Gastroesophageal sphincter (tissue), 4 donors: Measurements from ENCODE around the gene ZFYVE1. TPM values are rescaled to one million over a fixed set of nuclear protein-coding genes. Genes with fewer than 3 reads are reported as not detected.
A peak's percentile ranks its signal among the peaks of the same experiment; 100 is the strongest.
"Not testable (repeated sequence)": the region's sequence is repeated elsewhere in the genome, so short reads cannot be mapped to it uniquely, and the experiment has no call there.

Experiments
- ATAC-seq: fragments of 150-250 bp; one replicate; pipeline ENCODE4 v1.9.1; 2016; ENCODE audit warnings: mild to moderate bottlenecking, moderate library complexity
- H3K27ac ChIP-seq, 4 donors: fragments of 200-600 bp; sonication (generic) in 3 of 4; 1 replicate in 3 of 4; 2 replicates in 1 of 4; pipeline ENCODE4 v1.5.1; 2016 to 2019
- H3K27me3 ChIP-seq: fragments of 200-600 bp; sonication (generic); one replicate; pipeline ENCODE4 v1.5.1; 2019
- H3K36me3 ChIP-seq, 2 donors: fragments of 200-600 bp; sonication (generic); one replicate each; pipeline ENCODE4 v1.5.1; 2019; ENCODE audit warnings: control low read depth in 1 of 2
- H3K4me1 ChIP-seq, 3 donors: fragments of 200-600 bp; sonication (generic); 1 replicate in 2 of 3; 2 replicates in 1 of 3; pipeline ENCODE4 v1.5.1; 2016 to 2019; ENCODE audit warnings: control low read depth in 2 of 3
- H3K4me3 ChIP-seq, 2 donors: fragments of 200-600 bp; sonication (generic); one replicate each; pipeline ENCODE4 v1.5.1; 2019; ENCODE audit warnings: mild to moderate bottlenecking in 1 of 2, moderate library complexity in 1 of 2
- H3K9me3 ChIP-seq, 3 donors: fragments of 200-600 bp; sonication (generic); one replicate each; pipeline ENCODE4 v1.5.1; 2017 to 2019; ENCODE audit warnings: control low read depth in 2 of 3
- EP300 ChIP-seq: sonication (generic); formaldehyde crosslinking; IDR thresholded peaks from one replicate; pipeline ENCODE4 v1.6.1; 2017; ENCODE audit warnings: antibody characterized with exemption, mild to moderate bottlenecking
- POLR2A ChIP-seq, 2 donors: fragments of 450-650 bp; IDR thresholded peaks; one replicate each; pipeline ENCODE4 v1.6.1; 2017; ENCODE audit warnings: antibody characterized with exemption in 2 of 2, mild to moderate bottlenecking in 2 of 2, moderate library complexity in 1 of 2
- POLR2AphosphoS5 ChIP-seq: sonication (generic); formaldehyde crosslinking; IDR thresholded peaks from one replicate; pipeline ENCODE4 v1.6.1; 2017; ENCODE audit warnings: antibody characterized with exemption
- WGBS, 2 donors: methylation state at CpG; one replicate each; pipeline ENCODE4 v1.1.5; 2018; ENCODE audit warnings: low coverage in 1 of 2; 5-methylcytosine and 5-hydroxymethylcytosine counted together
- total RNA-seq, 4 donors: library from RNA; depleted of rRNA; stranded (reverse); fragments of >200 nt; gene quantifications; one replicate each; pipeline ENCODE4 v1.1.0, GENCODE V29; 2016
- TF ChIP-seq, protein P1 (sequence below), 4 experiments: fragments of 200-600 bp in 2 of 4; fragments of 450-650 bp in 2 of 4; sonication (generic) in 1 of 4; IDR thresholded peaks; one replicate each; pipeline ENCODE4 v1.5.1; 2017 to 2019; ENCODE audit warnings: antibody characterized with exemption in 4 of 4, mild to moderate bottlenecking in 2 of 4, moderate library complexity in 2 of 4

Gene ZFYVE1
- total RNA-seq, 4 donors from 2014 or later, result 16.7 to 36.7 (median 23.8) TPM

DNA sequence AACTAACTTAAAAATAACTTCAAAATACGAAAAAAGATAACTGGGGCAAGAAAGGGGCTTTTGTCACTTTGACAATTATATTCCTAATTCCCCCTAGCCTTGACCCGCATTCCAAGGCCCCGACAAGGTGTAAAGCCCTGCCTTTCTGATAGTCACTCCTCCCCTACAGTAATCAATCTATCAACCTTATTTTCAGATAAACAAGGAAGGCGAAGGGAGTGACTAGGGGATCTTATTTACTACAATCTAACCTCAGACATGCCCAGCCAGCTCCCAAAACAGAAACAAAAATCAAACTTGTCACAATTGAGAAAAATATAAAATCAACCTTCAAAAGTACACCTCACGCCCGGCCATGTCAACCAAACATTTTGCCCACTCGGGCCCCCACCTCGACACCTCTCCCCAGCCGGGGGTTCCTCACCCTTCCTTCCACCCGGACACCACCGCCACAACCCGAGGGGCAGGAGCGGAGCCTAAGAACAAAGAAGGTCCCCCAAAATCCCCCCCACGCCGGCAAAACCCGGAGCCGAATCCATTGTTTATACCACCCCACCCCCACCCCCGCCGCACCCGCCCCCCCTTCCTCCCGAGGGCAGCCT lies 562 bp downstream of the ZFYVE1 start:
- peak overlapping the region; percentile 90 to 98 for H3K4me3 ChIP-seq
- no peaks in the 10 kb centered on the region for H3K27me3 ChIP-seq
- H3K27ac ChIP-seq, result peak overlapping the region; percentile 93 to 95 (median 94)
- TF ChIP-seq EP300 (no peak), POLR2AphosphoS5 (no peak), POLR2A (IDR thresholded peaks at IDR 0.05) (no peak)
- TF ChIP-seq, protein P1, sequence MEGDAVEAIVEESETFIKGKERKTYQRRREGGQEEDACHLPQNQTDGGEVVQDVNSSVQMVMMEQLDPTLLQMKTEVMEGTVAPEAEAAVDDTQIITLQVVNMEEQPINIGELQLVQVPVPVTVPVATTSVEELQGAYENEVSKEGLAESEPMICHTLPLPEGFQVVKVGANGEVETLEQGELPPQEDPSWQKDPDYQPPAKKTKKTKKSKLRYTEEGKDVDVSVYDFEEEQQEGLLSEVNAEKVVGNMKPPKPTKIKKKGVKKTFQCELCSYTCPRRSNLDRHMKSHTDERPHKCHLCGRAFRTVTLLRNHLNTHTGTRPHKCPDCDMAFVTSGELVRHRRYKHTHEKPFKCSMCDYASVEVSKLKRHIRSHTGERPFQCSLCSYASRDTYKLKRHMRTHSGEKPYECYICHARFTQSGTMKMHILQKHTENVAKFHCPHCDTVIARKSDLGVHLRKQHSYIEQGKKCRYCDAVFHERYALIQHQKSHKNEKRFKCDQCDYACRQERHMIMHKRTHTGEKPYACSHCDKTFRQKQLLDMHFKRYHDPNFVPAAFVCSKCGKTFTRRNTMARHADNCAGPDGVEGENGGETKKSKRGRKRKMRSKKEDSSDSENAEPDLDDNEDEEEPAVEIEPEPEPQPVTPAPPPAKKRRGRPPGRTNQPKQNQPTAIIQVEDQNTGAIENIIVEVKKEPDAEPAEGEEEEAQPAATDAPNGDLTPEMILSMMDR (IDR thresholded peaks at IDR 0.05), result no peak
- H3K9me3 ChIP-seq, result no peaks in the 10 kb centered on the region
- peaks cover 0 to 53% (median 8%) of the 10 kb centered on the region in 3 donors for H3K4me1 ChIP-seq
- no peak for ATAC-seq
- H3K36me3 ChIP-seq, result peaks cover 0 to 24% of the 10 kb centered on the region in 2 donors
- 1 to 2% methylated on average over 9 to 10 of the region's 21 CpGs for WGBS, 2 donors

DNA sequence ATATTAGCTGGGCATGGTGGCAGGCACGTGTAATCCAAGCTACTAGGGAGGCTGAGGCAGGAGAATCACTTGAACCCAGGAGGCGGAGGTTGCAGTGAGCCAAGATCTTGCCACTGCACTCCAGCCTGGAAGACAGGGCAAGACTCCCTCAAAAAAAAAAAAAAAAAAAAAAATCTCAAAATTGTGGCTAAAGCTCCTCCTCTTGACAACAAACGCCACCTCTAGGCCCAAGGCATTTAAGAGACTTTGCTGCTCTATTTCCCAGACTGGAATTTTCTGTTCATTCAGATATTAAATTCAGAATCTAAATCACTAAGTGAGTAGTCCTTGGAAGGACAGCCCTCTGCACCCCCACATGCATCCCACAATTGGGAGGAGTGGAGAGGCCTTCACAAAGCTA lies 1.4 kb downstream of the ZFYVE1 start:
- Histone ChIP-seq H3K27ac (peak overlapping the region in 1 of 4 donors; percentile 93), H3K36me3 (peaks cover 0 to 32% of the 10 kb centered on the region in 2 donors), H3K4me1 (peaks cover 0 to 61% (median 8%) of the 10 kb centered on the region in 3 donors), H3K4me3 (peak overlapping the region in 1 of 2 donors; percentile 90), H3K9me3 (no peaks in the 10 kb centered on the region), H3K27me3 (no peaks in the 10 kb centered on the region)
- TF ChIP-seq POLR2A (IDR thresholded peaks at IDR 0.05) (no peak), POLR2AphosphoS5 (no peak), EP300 (no peak)
- TF ChIP-seq, protein P1 (IDR thresholded peaks at IDR 0.05), result no peak
- no peak for ATAC-seq
- 14 to 15% methylated on average over 1 of the region's 3 CpGs for WGBS, 2 donors

DNA sequence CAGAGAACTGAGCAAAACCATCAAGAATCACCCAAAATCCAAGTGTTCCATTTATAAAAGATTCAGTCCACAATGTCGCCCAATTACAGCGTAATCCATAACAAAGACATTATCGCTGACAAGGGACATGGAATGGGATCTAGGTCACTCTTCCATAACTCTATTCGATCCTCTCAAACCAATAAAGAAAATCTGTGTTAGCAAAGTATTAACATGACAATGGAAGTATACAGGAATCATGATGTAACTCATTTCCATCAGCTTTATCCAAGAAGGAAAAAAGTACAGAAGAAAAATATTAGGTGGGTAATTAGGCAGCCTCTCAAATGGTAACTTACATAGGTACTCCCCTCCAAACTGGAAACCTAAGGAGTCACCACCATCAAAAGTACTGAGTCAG lies 4.9 kb downstream of the ZFYVE1 start:
- no peaks in the 10 kb centered on the region for H3K27me3 ChIP-seq
- TF ChIP-seq EP300 (no peak), POLR2AphosphoS5 (no peak)
- TF ChIP-seq, protein P1 (IDR thresholded peaks at IDR 0.05), result no peak
- ATAC-seq, result no peak
- H3K4me1 ChIP-seq, result peaks cover 0 to 79% (median 8%) of the 10 kb centered on the region in 3 donors
- no peak overlapping the region for H3K27ac ChIP-seq
- H3K9me3 ChIP-seq, result no peaks in the 10 kb centered on the region
- WGBS, 2 donors, result 90 to 93% methylated on average over 4 of the region's 4 CpGs
- no peak overlapping the region for H3K4me3 ChIP-seq
- peaks cover 0 to 57% of the 10 kb centered on the region in 2 donors for H3K36me3 ChIP-seq

DNA sequence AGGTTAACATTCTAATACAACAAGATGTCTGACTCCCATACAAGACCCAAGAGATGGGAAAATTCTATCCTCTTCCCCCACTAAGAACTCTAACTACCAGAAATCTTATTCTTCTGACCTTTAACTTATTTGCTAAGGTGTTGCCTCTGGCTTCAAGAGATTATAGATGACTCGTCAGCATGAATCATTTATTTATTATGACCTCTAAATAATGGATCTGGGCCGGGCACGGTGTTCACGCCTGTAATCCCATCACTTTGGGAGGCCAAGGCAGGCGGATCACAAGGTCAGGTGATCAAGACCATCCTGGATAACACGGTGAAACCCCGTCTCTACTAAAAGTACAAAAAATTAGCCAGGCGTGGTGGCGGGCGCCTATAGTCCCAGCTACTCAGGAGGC lies 10.9 kb downstream of the ZFYVE1 start:
- Histone ChIP-seq H3K4me1 (peaks cover 0 to 61% (median 0%) of the 10 kb centered on the region in 3 donors), H3K36me3 (peaks cover 0 to 65% of the 10 kb centered on the region in 2 donors)
- WGBS, 2 donors, result 95 to 100% methylated on average over 1 to 10 of the region's 10 CpGs
- not testable (repeated sequence) for ATAC-seq, H3K27ac ChIP-seq, H3K9me3 ChIP-seq, H3K27me3 ChIP-seq, H3K4me3 ChIP-seq

DNA sequence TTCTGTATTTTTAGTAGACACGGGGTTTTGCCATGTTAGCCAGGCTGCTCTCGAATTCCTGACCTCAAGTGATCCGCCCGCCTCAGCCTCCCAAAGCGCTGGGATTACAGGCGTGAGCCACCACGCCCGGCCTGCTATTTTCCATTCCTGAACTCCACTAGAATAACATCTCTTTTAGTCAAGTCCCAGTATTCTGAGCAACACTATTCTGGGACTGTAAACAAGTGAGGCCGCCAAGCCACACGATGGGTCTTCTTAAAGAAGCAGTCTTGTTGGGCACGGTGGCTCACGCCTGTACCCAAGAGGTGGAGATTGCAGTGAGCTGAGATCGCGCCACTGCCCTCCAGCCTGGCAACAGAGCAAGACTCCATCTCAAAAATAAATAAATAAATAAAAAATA lies 11.4 kb downstream of the ZFYVE1 start:
- 93 to 100% methylated on average over 1 to 11 of the region's 14 CpGs for WGBS, 2 donors
- H3K27ac ChIP-seq, result peak overlapping the region in 1 of 4 donors; percentile 14
- peaks cover 0 to 60% of the 10 kb centered on the region in 2 donors for H3K36me3 ChIP-seq

DNA sequence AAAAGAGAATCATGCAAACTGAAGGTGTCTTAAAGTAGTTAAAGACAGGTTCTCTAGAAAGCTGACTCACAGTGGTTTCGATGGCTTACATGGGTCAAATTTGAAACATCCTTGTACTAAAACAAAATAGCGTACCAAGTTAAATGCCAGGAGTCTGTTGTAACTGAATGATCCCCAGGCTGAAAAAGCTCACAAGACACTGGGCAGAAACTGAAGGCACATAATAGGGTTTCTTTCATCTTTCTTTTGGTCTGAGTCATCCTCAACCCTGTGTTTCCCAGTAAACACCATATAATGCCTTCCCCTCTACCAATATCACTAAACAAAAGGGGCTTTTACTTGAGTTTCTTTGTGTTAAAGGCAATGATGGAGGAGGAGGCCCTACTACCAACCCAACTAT lies 12.8 kb downstream of the ZFYVE1 start:
- Histone ChIP-seq H3K9me3 (no peaks in the 10 kb centered on the region), H3K4me3 (no peak overlapping the region), H3K27ac (peak overlapping the region in 1 of 4 donors; percentile 51), H3K4me1 (peaks cover 0 to 61% (median 2%) of the 10 kb centered on the region in 3 donors), H3K36me3 (peaks cover 0 to 53% of the 10 kb centered on the region in 2 donors), H3K27me3 (no peaks in the 10 kb centered on the region)
- 70 to 71% methylated on average over 2 of the region's 2 CpGs for WGBS, 2 donors
- TF ChIP-seq POLR2A (IDR thresholded peaks at IDR 0.05) (no peak), POLR2AphosphoS5 (no peak), EP300 (no peak)
- TF ChIP-seq, protein P1 (IDR thresholded peaks at IDR 0.05), result no peak
- no peak for ATAC-seq

More for the DNA sequence above, 11.4 kb downstream of the ZFYVE1 start:
- ATAC-seq, H3K9me3 ChIP-seq, H3K27me3 ChIP-seq, H3K4me3 ChIP-seq: not testable (repeated sequence)
- H3K4me1 ChIP-seq, result peaks cover 0 to 56% (median 0%) of the 10 kb centered on the region in 3 donors

DNA sequence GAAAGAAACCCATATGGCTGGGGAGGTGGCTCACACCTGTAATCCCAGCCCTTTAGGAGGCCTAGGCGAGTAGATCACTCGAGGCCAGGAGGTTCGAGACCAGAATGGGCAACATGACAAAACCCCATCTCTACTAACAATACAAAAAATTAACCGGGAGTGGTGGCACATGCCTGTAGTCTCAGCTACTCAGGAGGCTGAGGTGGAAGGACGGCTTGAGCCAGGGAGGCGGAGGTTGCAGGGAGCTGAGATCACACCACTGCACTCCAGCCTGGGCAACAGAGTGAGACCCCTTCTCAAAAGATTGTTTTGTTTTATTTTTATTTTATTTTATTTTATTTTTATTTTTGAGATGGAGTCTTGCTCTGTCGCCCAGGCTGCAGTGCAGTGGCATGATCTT lies 15.7 kb downstream of the ZFYVE1 start:
- WGBS, 2 donors, result 84 to 100% methylated on average over 3 to 6 of the region's 7 CpGs
- Histone ChIP-seq H3K36me3 (peaks cover 0 to 33% of the 10 kb centered on the region in 2 donors), H3K4me1 (peaks cover 0 to 60% (median 17%) of the 10 kb centered on the region in 3 donors)
- not testable (repeated sequence) for H3K27ac ChIP-seq, ATAC-seq, H3K4me3 ChIP-seq, H3K9me3 ChIP-seq, H3K27me3 ChIP-seq
